ENCODE data around the gene ADGRL1. TPM values are rescaled to one million over a fixed set of nuclear protein-coding genes. Genes with fewer than 3 reads are reported as not detected.

Gene ADGRL1
- total and polyA plus RNA-seq, 9 of the 15 experiments (the other 6 are each of a cell fraction or from before 2014, with no cell fraction given): 0.14 to 37.0 (median 8.6) TPM

DNA sequence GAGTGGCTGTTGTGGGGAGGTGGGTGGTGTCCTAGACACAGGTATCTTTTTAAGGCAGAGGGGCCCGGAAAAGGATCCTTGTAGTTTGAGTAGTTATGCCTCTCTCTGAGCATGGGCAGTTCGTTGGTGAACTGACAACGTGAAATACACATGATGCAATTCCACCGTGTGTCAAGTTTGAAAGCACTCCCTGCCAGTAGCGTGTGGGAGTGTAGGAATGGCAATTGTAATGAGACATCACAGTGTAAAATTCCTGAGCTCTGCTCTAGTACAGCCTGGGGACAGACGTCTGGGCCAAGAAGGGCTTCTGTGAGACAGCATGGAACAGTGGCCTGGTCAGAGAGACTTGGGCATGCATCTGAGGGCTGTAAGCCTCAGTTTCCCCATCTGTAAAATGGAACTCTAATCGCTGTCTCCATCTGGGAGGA lies 59.2 kb downstream of the ADGRL1 start (continued):
- TF ChIP-seq, protein P1, sequence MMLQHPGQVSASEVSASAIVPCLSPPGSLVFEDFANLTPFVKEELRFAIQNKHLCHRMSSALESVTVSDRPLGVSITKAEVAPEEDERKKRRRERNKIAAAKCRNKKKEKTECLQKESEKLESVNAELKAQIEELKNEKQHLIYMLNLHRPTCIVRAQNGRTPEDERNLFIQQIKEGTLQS (IDR thresholded peaks at IDR 0.05): peak; percentile 86
- TF ChIP-seq, protein P1 (CRISPR knock-in tag; conservative IDR thresholded peaks at IDR 0.05): no peak
- no peak for TF ChIP-seq BRCA1 (IDR thresholded peaks at IDR 0.05)
- no peak for TF ChIP-seq BRCA1 (CRISPR knock-in tag; IDR thresholded peaks at IDR 0.05)
- TF ChIP-seq, protein P2, sequence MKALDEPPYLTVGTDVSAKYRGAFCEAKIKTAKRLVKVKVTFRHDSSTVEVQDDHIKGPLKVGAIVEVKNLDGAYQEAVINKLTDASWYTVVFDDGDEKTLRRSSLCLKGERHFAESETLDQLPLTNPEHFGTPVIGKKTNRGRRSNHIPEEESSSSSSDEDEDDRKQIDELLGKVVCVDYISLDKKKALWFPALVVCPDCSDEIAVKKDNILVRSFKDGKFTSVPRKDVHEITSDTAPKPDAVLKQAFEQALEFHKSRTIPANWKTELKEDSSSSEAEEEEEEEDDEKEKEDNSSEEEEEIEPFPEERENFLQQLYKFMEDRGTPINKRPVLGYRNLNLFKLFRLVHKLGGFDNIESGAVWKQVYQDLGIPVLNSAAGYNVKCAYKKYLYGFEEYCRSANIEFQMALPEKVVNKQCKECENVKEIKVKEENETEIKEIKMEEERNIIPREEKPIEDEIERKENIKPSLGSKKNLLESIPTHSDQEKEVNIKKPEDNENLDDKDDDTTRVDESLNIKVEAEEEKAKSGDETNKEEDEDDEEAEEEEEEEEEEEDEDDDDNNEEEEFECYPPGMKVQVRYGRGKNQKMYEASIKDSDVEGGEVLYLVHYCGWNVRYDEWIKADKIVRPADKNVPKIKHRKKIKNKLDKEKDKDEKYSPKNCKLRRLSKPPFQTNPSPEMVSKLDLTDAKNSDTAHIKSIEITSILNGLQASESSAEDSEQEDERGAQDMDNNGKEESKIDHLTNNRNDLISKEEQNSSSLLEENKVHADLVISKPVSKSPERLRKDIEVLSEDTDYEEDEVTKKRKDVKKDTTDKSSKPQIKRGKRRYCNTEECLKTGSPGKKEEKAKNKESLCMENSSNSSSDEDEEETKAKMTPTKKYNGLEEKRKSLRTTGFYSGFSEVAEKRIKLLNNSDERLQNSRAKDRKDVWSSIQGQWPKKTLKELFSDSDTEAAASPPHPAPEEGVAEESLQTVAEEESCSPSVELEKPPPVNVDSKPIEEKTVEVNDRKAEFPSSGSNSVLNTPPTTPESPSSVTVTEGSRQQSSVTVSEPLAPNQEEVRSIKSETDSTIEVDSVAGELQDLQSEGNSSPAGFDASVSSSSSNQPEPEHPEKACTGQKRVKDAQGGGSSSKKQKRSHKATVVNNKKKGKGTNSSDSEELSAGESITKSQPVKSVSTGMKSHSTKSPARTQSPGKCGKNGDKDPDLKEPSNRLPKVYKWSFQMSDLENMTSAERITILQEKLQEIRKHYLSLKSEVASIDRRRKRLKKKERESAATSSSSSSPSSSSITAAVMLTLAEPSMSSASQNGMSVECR (CRISPR knock-in tag; IDR thresholded peaks at IDR 0.05): no peak
- TF ChIP-seq, protein P3, sequence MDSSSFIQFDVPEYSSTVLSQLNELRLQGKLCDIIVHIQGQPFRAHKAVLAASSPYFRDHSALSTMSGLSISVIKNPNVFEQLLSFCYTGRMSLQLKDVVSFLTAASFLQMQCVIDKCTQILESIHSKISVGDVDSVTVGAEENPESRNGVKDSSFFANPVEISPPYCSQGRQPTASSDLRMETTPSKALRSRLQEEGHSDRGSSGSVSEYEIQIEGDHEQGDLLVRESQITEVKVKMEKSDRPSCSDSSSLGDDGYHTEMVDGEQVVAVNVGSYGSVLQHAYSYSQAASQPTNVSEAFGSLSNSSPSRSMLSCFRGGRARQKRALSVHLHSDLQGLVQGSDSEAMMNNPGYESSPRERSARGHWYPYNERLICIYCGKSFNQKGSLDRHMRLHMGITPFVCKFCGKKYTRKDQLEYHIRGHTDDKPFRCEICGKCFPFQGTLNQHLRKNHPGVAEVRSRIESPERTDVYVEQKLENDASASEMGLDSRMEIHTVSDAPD (CRISPR knock-in tag; IDR thresholded peaks at IDR 0.05): no peak
- TF ChIP-seq, protein P4, sequence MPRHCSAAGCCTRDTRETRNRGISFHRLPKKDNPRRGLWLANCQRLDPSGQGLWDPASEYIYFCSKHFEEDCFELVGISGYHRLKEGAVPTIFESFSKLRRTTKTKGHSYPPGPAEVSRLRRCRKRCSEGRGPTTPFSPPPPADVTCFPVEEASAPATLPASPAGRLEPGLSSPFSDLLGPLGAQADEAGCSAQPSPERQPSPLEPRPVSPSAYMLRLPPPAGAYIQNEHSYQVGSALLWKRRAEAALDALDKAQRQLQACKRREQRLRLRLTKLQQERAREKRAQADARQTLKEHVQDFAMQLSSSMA (CRISPR knock-in tag; IDR thresholded peaks at IDR 0.05): no peak
- TF ChIP-seq ZNF57 (CRISPR knock-in tag; IDR thresholded peaks at IDR 0.05): no peak
- TF ChIP-seq, protein P5, sequence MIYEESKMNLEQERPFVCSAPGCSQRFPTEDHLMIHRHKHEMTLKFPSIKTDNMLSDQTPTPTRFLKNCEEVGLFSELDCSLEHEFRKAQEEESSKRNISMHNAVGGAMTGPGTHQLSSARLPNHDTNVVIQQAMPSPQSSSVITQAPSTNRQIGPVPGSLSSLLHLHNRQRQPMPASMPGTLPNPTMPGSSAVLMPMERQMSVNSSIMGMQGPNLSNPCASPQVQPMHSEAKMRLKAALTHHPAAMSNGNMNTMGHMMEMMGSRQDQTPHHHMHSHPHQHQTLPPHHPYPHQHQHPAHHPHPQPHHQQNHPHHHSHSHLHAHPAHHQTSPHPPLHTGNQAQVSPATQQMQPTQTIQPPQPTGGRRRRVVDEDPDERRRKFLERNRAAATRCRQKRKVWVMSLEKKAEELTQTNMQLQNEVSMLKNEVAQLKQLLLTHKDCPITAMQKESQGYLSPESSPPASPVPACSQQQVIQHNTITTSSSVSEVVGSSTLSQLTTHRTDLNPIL (CRISPR knock-in tag; IDR thresholded peaks at IDR 0.05): no peak
- TF ChIP-seq ATF1 (CRISPR knock-in tag; IDR thresholded peaks at IDR 0.05): no peak
- peak; percentile 35; the same call in 1 of the 2 replicates for TF ChIP-seq ATF1 (tag; IDR thresholded peaks at IDR 0.05)
- no peak for TF ChIP-seq CREM (IDR thresholded peaks at IDR 0.05; ENCODE audit: low read depth)
- TF ChIP-seq CHD2 (IDR thresholded peaks at IDR 0.05; ENCODE audit: low read depth, low read length): no peak
- TF ChIP-seq, protein P6, sequence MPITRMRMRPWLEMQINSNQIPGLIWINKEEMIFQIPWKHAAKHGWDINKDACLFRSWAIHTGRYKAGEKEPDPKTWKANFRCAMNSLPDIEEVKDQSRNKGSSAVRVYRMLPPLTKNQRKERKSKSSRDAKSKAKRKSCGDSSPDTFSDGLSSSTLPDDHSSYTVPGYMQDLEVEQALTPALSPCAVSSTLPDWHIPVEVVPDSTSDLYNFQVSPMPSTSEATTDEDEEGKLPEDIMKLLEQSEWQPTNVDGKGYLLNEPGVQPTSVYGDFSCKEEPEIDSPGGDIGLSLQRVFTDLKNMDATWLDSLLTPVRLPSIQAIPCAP (CRISPR knock-in tag; IDR thresholded peaks at IDR 0.05; ENCODE audit: borderline replicate concordance): no peak
- TF ChIP-seq, protein P7, sequence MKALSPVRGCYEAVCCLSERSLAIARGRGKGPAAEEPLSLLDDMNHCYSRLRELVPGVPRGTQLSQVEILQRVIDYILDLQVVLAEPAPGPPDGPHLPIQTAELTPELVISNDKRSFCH (CRISPR knock-in tag; IDR thresholded peaks at IDR 0.05): no peak
- TF ChIP-seq, protein P7 (tag; IDR thresholded peaks at IDR 0.05): no peak
- TF ChIP-seq, protein P8, sequence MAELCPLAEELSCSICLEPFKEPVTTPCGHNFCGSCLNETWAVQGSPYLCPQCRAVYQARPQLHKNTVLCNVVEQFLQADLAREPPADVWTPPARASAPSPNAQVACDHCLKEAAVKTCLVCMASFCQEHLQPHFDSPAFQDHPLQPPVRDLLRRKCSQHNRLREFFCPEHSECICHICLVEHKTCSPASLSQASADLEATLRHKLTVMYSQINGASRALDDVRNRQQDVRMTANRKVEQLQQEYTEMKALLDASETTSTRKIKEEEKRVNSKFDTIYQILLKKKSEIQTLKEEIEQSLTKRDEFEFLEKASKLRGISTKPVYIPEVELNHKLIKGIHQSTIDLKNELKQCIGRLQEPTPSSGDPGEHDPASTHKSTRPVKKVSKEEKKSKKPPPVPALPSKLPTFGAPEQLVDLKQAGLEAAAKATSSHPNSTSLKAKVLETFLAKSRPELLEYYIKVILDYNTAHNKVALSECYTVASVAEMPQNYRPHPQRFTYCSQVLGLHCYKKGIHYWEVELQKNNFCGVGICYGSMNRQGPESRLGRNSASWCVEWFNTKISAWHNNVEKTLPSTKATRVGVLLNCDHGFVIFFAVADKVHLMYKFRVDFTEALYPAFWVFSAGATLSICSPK (IDR thresholded peaks at IDR 0.05; ENCODE audit: borderline replicate concordance): no peak
